ENCODE measurements around the gene DNAJC22. TPM values are rescaled to one million over a fixed set of nuclear protein-coding genes. Genes with fewer than 3 reads are reported as not detected.

The DNAJC22 gene
- total and polyA plus RNA-seq, 2 of the 13 experiments (the other 11 are each of a cell fraction or from before 2014, with no cell fraction given): 25.2 to 31.7 TPM

DNA sequence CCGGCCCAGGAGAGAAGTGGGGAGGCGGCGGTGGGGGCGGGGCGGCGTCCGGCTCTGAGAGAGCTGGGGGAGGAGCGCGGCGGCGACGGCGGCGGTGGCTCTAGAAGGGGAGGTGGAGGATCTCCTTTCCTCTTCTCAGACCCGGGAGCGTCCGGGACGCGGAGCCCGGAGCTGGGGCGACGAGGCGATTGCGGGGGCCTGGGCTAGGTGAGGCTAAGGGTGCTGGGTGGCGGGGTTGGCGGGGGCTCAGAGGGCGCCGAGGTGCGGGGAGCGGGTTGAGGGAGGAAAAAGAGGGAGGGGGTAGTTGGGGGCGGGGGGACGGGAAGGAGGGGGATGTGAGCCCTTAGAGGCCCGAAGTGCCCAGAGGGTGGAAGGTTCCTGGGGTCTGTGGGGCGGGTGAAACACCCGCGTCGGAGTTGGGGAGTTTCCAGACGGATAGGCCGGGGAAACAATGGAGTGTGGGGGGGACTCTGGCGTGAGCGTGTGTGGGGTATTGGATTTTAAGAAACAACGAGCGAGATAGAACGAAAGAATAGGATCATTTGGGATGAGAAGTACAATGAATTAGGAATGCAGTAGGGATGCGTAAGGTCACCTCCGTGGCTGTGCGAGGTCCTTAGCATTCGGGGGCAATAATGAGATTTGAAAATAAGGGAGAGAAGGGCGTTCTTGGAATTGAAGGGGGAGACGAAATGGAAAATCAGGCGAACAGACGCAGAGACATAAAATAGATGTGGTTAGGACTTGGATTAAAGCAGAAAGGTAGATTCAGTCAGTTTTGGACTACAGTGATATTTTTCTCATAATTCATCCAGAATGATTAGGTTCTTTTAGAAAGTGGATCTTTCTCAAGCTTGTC lies 20.9 kb downstream of the DNAJC22 start, which contains the start of gene SPATS2 (continued):
- TF ChIP-seq, protein P1, sequence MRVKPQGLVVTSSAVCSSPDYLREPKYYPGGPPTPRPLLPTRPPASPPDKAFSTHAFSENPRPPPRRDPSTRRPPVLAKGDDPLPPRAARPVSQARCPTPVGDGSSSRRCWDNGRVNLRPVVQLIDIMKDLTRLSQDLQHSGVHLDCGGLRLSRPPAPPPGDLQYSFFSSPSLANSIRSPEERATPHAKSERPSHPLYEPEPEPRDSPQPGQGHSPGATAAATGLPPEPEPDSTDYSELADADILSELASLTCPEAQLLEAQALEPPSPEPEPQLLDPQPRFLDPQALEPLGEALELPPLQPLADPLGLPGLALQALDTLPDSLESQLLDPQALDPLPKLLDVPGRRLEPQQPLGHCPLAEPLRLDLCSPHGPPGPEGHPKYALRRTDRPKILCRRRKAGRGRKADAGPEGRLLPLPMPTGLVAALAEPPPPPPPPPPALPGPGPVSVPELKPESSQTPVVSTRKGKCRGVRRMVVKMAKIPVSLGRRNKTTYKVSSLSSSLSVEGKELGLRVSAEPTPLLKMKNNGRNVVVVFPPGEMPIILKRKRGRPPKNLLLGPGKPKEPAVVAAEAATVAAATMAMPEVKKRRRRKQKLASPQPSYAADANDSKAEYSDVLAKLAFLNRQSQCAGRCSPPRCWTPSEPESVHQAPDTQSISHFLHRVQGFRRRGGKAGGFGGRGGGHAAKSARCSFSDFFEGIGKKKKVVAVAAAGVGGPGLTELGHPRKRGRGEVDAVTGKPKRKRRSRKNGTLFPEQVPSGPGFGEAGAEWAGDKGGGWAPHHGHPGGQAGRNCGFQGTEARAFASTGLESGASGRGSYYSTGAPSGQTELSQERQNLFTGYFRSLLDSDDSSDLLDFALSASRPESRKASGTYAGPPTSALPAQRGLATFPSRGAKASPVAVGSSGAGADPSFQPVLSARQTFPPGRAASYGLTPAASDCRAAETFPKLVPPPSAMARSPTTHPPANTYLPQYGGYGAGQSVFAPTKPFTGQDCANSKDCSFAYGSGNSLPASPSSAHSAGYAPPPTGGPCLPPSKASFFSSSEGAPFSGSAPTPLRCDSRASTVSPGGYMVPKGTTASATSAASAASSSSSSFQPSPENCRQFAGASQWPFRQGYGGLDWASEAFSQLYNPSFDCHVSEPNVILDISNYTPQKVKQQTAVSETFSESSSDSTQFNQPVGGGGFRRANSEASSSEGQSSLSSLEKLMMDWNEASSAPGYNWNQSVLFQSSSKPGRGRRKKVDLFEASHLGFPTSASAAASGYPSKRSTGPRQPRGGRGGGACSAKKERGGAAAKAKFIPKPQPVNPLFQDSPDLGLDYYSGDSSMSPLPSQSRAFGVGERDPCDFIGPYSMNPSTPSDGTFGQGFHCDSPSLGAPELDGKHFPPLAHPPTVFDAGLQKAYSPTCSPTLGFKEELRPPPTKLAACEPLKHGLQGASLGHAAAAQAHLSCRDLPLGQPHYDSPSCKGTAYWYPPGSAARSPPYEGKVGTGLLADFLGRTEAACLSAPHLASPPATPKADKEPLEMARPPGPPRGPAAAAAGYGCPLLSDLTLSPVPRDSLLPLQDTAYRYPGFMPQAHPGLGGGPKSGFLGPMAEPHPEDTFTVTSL (CRISPR knock-in tag; IDR thresholded peaks at IDR 0.05; ENCODE audit: borderline replicate concordance): no peak
- no peak for TF ChIP-seq ZNF746 (CRISPR knock-in tag; IDR thresholded peaks at IDR 0.05)
- peak; percentile 70; the same call in 1 of the 2 replicates for TF ChIP-seq ZNF563 (CRISPR knock-in tag; IDR thresholded peaks at IDR 0.05)
- peak; percentile 39; the same call in 1 of the 2 replicates for TF ChIP-seq SIN3A (IDR thresholded peaks at IDR 0.05; ENCODE audit: borderline replicate concordance, low read depth, low read length)

DNA sequence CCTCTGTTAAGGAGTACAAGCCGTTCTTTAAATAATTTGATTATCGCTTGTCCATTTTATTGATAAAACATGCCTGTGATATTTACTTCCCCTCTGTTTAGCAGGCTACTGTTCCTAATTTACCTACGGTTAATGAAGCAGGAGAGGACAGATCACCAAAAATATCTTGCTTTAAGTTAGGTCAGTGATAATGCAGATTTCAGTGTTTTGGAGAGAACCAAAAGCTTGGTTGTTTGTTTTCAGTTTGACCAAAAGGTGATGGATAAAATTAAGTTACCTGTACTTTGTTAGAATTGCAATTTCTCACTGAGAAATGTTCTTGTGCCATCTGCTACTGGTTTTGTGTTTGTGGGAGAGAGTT lies 21.5 kb downstream of the DNAJC22 start:
- ATAC-seq (no peak), DNase-seq (ENCODE audit: low spot score) (no peak), FAIRE-seq (no peak)
- Histone ChIP-seq H4K20me1 (ENCODE audit: insufficient read depth, low read length) (peaks cover 3% of the 10 kb centered on the region; the same call in 1 of the 2 replicates), H3K4me2 (ENCODE audit: low read depth, low read length) (peak overlapping the region; percentile 81), H3K27me3 (ENCODE audit: control insufficient read depth in 1 of 2, insufficient read depth in 2 of 2, low read length in 2 of 2) (no peaks in the 10 kb centered on the region; a peak in 1 of 5 replicates), H3K4me3 (replicated peaks in 1 of 3; ENCODE audit: insufficient read depth in 1 of 3, low read depth in 2 of 3, low read length in 3 of 3) (peak overlapping the region; percentile 80 to 97 (median 83)), H3K4me1 (ENCODE audit: insufficient read depth, low read length) (peaks cover 69% of the 10 kb centered on the region), H2AFZ (ENCODE audit: low read length) (no peak overlapping the region), H3K9me3 (ENCODE audit: low read length) (no peaks in the 10 kb centered on the region), H3K79me2 (ENCODE audit: insufficient read depth, low read length) (peaks cover 52% of the 10 kb centered on the region), H3K36me3 (replicated peaks in 1 of 2; ENCODE audit: control insufficient read depth in 1 of 2, insufficient read depth in 2 of 2, low read length in 2 of 2) (no peaks in the 10 kb centered on the region; a peak in 1 of 5 replicates), H3K9ac (ENCODE audit: insufficient read depth, low read depth, low read length) (peak overlapping the region; percentile 89), H3K27ac (ENCODE audit: extremely low read length, insufficient read depth, low read length) (peak overlapping the region; percentile 97)
- ChIA-PET POLR2A (interaction anchor here (0.7 kb wide), 1 partner anchor 102 kb away, joined by 3 read pairs; no protein-coding TSS in a partner anchor), CTCF (ENCODE audit: low intra/inter-chr PET ratio, low total read pairs) (interaction anchor here (0.7 kb wide), 1 partner anchor 10 kb away, joined by 3 read pairs; no protein-coding TSS in a partner anchor)
- intact Hi-C loops (cut with micrococcal nuclease; ENCODE audit: unreplicated experiment) (loop anchor here (10.0 kb wide), 1 partner anchor 57 kb away; no protein-coding TSS in a partner anchor), in situ Hi-C loops (cut with HindIII; ENCODE audit: extremely low pct_ligation_motif_present, low pct_unique_long_range_greater_than_20kb) (loop anchor here (5.0 kb wide), 1 partner anchor 129 kb away; no protein-coding TSS in a partner anchor)
- TF ChIP-seq KMT2A (CRISPR knock-in tag; IDR thresholded peaks at IDR 0.05): no peak
- TF ChIP-seq MTF2 (CRISPR knock-in tag; IDR thresholded peaks at IDR 0.05; ENCODE audit: borderline replicate concordance): no peak
- WGBS (ENCODE audit: low lambda C conversion rate): 2% methylated on average over 3 of the region's 3 CpGs
- BruUV-seq (replicated peaks): no TSS peak
